ENCODE measurements around the gene ELL.

ELL gene

GRCh38 chr19:18466354-18466753 lies 55.5 kb downstream of the ELL start:
- DNase-seq: no peak

- no peak for DNase-seq
Observed at GRCh38 chr19:18465964-18466339, 55.9 kb downstream of the ELL start.

GRCh38 chr19:18465214-18465963 lies 56.5 kb downstream of the ELL start:
- DNase-seq: no peak

- no peak for DNase-seq
Observed at GRCh38 chr19:18464646-18465045, 57.2 kb downstream of the ELL start.

GRCh38 chr19:18461471-18461870 lies 60.4 kb downstream of the ELL start:
- no peak for DNase-seq

GRCh38 chr19:18460900-18461299 lies 61.0 kb downstream of the ELL start:
- no peak for DNase-seq

GRCh38 chr19:18457483-18458331 lies 64.2 kb downstream of the ELL start:
- no peak for DNase-seq

- DNase-seq: no peak
Observed at GRCh38 chr19:18456974-18457373, 64.9 kb downstream of the ELL start.

- DNase-seq: no peak
Observed at GRCh38 chr19:18456279-18456678, 65.6 kb downstream of the ELL start.

- DNase-seq: no peak
Observed at GRCh38 chr19:18453269-18454024, 68.4 kb downstream of the ELL start.

GRCh38 chr19:18452386-18452785 lies 69.5 kb downstream of the ELL start:
- DNase-seq: no peak

GRCh38 chr19:18450931-18451836 lies 70.7 kb downstream of the ELL start:
- DNase-seq: peak; percentile 74

- no peak for DNase-seq
Observed at GRCh38 chr19:18450021-18450930, 71.6 kb downstream of the ELL start.

GRCh38 chr19:18449552-18449951 lies 72.3 kb downstream of the ELL start:
- no peak for DNase-seq

- no peak for DNase-seq
Observed at GRCh38 chr19:18446811-18447359, 75.0 kb downstream of the ELL start.

- no peak for DNase-seq
Observed at GRCh38 chr19:18446145-18446810, 75.6 kb downstream of the ELL start.

GRCh38 chr19:18445262-18445948 lies 76.5 kb downstream of the ELL start:
- no peak for DNase-seq

GRCh38 chr19:18444513-18444912 lies 77.4 kb downstream of the ELL start:
- no peak for DNase-seq

- DNase-seq: no peak
Observed at GRCh38 chr19:18443831-18444230, 78.0 kb downstream of the ELL start.

GRCh38 chr19:18443406-18443805 lies 78.5 kb downstream of the ELL start:
- DNase-seq: no peak
